Measurements from ENCODE around the gene CCDC158. TPM values are rescaled to one million over a fixed set of nuclear protein-coding genes. Genes with fewer than 3 reads are reported as not detected.

Gene CCDC158
- total RNA-seq, 4 donors from 2014 or later: not detected

- DNase-seq: no peak
- Histone ChIP-seq H3K4me3 (no peak overlapping the region), H3K27ac (no peak overlapping the region), H3K9me3 (no peaks in the 10 kb centered on the region), H3K4me1 (peaks cover 0 to 11% (median 0%) of the 10 kb centered on the region in 4 donors), H3K27me3 (no peaks in the 10 kb centered on the region), H3K36me3 (no peaks in the 10 kb centered on the region)
- TF ChIP-seq POLR2A (IDR thresholded peaks at IDR 0.05): no peak
- TF ChIP-seq, protein P1, sequence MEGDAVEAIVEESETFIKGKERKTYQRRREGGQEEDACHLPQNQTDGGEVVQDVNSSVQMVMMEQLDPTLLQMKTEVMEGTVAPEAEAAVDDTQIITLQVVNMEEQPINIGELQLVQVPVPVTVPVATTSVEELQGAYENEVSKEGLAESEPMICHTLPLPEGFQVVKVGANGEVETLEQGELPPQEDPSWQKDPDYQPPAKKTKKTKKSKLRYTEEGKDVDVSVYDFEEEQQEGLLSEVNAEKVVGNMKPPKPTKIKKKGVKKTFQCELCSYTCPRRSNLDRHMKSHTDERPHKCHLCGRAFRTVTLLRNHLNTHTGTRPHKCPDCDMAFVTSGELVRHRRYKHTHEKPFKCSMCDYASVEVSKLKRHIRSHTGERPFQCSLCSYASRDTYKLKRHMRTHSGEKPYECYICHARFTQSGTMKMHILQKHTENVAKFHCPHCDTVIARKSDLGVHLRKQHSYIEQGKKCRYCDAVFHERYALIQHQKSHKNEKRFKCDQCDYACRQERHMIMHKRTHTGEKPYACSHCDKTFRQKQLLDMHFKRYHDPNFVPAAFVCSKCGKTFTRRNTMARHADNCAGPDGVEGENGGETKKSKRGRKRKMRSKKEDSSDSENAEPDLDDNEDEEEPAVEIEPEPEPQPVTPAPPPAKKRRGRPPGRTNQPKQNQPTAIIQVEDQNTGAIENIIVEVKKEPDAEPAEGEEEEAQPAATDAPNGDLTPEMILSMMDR (IDR thresholded peaks at IDR 0.05): no peak
Measured at GRCh38 chr4:76280488-76281441, 140.2 kb downstream of the CCDC158 start.

DNA sequence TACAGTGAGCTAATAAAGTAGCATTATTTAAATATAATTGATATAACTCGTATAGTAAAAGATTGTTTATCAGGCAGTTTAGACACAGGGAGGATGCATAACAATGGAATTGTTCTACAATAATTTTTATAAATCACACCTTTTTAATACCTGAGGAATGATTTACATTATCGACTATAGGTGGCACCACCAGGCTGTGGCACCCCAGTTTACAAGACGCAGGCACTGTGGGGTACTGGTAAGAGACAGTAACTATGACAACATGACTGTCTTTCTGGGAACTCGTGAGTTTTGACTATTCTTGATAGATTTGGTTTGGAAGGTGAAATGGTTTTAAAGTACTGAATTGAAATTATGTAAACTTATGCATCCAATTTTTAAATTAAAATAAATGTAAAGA lies 141.5 kb downstream of the CCDC158 start:
- H3K27me3 ChIP-seq: no peaks in the 10 kb centered on the region
- no peak overlapping the region for H3K4me3 ChIP-seq
- H3K36me3 ChIP-seq: no peaks in the 10 kb centered on the region
- peaks cover 0 to 11% (median 0%) of the 10 kb centered on the region in 4 donors for H3K4me1 ChIP-seq
- DNase-seq: peak in 1 of 3 donors; percentile 52
- TF ChIP-seq POLR2A (IDR thresholded peaks at IDR 0.05): no peak
- TF ChIP-seq, protein P1 (IDR thresholded peaks at IDR 0.05): peak in 2 of 6 experiments; percentile 19 to 42
- no peaks in the 10 kb centered on the region for H3K9me3 ChIP-seq
- no peak overlapping the region for H3K27ac ChIP-seq

GRCh38 chr4:76278583-76278982 lies 142.4 kb downstream of the CCDC158 start:
- H3K9me3 ChIP-seq: no peaks in the 10 kb centered on the region
- no peaks in the 10 kb centered on the region for H3K36me3 ChIP-seq
- no peaks in the 10 kb centered on the region for H3K27me3 ChIP-seq
- H3K4me3 ChIP-seq: no peak overlapping the region
- DNase-seq: no peak
- no peak overlapping the region for H3K27ac ChIP-seq
- H3K4me1 ChIP-seq: peaks cover 0 to 4% (median 0%) of the 10 kb centered on the region in 4 donors
- TF ChIP-seq, protein P1 (IDR thresholded peaks at IDR 0.05): no peak
- no peak for TF ChIP-seq POLR2A (IDR thresholded peaks at IDR 0.05)

GRCh38 chr4:76277667-76278066 lies 143.3 kb downstream of the CCDC158 start:
- Histone ChIP-seq H3K4me3 (no peak overlapping the region), H3K9me3 (no peaks in the 10 kb centered on the region), H3K36me3 (no peaks in the 10 kb centered on the region), H3K27ac (no peak overlapping the region), H3K27me3 (no peaks in the 10 kb centered on the region), H3K4me1 (peaks cover 0 to 4% (median 0%) of the 10 kb centered on the region in 4 donors)
- no peak for TF ChIP-seq POLR2A (IDR thresholded peaks at IDR 0.05)
- TF ChIP-seq, protein P1 (IDR thresholded peaks at IDR 0.05): no peak
- DNase-seq: no peak

GRCh38 chr4:76276813-76277212 lies 144.1 kb downstream of the CCDC158 start:
- Histone ChIP-seq H3K27me3 (no peaks in the 10 kb centered on the region), H3K4me1 (no peaks in the 10 kb centered on the region), H3K4me3 (no peak overlapping the region), H3K36me3 (no peaks in the 10 kb centered on the region), H3K9me3 (no peaks in the 10 kb centered on the region), H3K27ac (no peak overlapping the region)
- no peak for DNase-seq
- TF ChIP-seq, protein P1 (IDR thresholded peaks at IDR 0.05): no peak
- no peak for TF ChIP-seq POLR2A (IDR thresholded peaks at IDR 0.05)

Measured in Peyer's patch (tissue), 4 donors.